ENCODE measurements around the gene SUPT6H. TPM values are rescaled to one million over a fixed set of nuclear protein-coding genes. Genes with fewer than 3 reads are reported as not detected.
A peak's percentile ranks its signal among the peaks of the same experiment; 100 is the strongest.
"Not testable (repeated sequence)": the region's sequence is repeated elsewhere in the genome, so short reads cannot be mapped to it uniquely, and the experiment has no call there.

Gene SUPT6H
- polyA plus RNA-seq, 1 donor = 80.6 TPM

DNA sequence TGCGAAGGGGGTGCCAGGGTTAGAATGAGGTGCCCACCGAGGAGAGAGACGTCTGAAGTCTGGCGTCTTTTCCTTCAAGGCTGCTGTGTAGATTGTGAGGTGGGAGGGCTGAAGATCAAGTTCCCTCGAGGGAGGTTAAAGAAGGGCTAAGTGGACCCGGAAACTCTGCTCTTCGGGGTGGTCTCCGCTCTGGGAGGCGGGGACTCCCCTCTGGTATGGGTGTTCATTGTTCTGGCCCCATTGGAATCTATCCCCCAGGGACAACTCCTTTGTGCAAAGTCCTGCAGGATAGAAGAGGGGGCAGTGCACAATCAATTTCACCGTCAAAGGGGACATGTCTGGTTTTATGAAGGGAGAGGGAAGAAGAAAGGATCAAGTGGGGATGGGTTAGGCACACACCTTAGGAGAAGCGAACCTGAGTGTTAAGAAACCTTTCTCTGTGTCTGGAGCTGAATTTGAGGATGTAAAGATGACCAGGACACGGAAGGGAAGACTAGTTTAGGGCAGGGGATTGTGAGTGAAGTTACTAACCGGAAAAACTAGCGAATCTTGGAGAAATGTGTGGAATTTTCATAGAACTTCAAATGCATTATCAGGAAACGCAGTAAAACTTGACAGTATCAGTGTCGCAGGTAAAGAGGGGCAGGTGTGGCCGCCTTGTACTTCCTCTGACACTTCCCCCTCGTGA is 56.5 kb downstream of the SUPT6H start:
- DNase-seq = peak; percentile 71

DNA sequence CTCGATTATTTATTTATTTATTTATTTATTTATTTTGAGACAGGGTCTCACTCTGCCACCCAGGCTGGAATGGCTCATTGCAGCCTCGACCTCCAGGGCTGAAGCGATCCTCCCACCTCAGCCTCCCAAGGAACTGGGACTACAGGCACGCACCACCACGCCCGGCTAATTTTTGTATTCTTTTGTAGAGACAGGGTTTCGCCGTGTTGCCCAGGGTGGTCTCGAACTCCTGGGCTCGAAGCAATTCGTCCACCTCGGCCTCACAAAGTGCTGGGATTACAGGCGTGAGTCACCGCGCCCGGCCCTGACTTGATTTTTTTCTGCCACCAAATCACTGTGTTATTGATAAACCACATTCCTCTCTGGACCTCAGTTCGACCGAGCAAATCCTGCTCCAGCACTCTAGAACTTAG is 57.0 kb downstream of the SUPT6H start:
- DNase-seq = no peak

DNA sequence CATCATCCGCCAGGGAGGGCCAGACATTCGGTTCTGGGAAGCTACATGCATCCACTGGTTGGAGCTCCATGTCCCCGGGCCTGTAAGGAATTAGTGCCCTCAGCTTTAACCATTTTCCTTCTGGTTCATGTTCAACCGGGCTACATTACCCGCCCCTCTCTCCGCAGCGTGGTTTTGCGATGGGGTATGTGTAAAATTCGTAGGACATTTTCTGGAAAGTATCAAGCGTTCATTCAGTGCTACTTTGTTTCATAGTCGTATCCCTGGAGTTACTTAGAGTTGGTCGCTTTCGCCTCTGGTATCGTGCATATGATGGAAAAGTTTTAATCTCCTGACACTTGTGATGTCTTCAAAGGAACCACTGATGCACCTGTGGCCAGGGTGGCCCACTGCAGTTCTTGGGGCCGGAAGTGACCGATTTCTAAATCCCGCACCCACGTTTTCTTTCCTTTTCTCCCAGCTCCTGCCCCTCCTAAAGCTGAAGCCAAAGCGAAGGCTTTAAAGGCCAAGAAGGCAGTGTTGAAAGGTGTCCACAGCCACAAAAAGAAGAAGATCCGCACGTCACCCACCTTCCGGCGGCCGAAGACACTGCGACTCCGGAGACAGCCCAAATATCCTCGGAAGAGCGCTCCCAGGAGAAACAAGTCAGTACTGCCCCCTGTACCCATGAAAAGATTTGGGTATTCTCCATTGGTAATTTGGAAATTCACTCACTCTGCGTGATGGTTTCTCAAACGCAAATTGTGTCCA is 58.4 kb downstream of the SUPT6H start:
- DNase-seq = no peak

DNA sequence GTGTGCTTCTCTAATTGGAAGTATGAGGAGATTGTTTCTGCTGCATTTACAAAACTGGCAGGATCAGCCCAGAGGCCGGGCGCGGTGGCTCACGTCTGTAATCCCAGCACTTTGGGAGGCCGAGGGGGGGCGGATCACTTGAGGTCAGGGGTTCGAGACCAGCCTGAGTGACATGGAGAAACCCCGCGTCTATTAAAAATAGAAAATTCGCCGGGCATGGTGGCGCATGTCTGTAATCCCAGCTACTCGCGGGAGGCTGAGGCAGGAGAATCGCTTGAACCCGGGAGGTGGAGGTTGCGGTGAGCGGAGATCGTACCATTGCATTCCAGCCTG is 59.0 kb downstream of the SUPT6H start:
- not testable (repeated sequence) for DNase-seq

DNA sequence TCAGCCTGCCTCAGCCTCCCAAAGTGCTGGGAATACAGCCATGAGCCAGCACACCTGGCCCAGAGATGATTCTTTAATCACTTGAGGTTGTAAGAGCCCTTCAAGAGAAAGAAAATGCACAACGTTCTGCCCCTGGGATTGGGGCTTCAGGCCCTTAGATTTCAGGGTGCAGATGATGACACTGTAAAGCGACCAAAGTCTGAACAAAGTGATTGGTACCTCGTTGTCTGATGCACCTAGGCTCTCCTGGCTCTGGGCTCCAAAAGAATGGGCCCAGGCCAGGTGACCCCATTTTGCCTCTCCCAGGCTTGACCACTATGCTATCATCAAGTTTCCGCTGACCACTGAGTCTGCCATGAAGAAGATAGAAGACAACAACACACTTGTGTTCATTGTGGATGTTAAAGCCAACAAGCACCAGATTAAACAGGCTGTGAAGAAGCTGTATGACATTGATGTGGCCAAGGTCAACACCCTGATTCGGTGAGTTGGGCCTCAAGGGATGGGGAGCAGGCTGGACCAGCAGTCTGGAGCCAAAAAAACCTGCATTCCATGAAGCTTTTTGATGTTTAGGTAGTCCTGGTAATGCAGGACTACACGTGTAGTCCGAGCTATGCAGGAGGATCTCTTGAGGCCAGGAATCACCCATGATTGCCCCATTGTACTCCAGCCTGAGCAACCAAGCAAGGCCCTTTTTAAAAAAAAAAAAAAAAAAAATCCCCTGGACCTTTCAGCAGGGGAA is 60.6 kb downstream of the SUPT6H start:
- no peak for DNase-seq

DNA sequence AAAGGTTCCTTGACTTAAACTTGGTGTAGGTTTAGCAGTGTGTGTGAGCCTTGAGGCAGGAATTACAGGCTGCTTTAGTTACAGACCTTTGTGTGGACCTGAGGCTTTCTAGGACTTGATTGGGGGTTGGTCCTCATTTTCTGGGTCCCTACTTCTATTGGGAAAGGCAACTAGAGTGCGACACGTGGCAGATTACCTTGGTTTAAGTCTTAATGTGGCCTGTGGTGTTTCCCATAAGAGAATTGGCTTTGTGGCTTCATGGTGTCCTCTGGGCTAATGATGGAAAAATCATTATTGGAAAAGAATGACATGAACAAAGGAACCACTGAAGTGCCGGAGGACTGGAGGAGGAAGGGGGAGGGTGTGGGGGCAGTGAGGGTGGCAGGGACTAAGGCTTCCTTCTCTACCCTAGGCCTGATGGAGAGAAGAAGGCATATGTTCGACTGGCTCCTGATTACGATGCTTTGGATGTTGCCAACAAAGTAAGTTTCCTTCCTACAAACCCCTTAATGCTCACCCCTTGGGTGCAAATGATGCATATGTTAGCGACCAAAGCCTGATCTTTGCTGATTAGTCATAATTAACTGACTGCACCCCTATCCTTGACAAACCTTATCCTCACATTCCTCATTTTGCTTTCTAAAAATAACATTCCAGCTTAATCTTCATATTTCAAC is 61.3 kb downstream of the SUPT6H start:
- DNase-seq = no peak

DNA sequence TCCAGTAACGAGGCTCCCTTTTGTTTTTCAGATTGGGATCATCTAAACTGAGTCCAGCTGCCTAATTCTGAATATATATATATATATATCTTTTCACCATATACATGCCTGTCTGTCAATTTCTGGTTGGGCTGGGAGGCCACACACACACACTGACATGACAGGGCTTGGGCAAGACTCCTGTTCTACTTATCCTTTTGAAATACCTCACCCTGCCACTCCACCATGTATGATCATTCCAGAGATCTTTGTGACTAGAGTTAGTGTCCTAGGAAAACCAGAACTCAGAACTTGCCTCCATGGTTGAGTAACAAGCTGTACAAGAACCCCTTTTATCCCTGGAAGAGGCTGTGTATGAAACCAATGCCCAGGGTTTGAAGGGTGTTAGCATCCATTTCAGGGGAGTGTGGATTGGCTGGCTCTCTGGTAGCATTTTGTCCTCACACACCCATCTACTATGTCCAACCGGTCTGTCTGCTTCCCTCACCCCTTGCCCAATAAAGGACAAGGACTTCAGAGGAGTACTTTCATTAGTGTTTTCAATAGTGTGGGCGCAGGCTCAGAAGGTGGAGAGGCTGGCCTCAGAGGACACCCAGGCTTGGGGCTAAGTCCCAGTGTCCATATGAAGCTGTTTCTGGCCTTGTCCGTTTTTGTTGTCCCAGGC is 62.0 kb downstream of the SUPT6H start:
- not testable (repeated sequence) for DNase-seq

DNA sequence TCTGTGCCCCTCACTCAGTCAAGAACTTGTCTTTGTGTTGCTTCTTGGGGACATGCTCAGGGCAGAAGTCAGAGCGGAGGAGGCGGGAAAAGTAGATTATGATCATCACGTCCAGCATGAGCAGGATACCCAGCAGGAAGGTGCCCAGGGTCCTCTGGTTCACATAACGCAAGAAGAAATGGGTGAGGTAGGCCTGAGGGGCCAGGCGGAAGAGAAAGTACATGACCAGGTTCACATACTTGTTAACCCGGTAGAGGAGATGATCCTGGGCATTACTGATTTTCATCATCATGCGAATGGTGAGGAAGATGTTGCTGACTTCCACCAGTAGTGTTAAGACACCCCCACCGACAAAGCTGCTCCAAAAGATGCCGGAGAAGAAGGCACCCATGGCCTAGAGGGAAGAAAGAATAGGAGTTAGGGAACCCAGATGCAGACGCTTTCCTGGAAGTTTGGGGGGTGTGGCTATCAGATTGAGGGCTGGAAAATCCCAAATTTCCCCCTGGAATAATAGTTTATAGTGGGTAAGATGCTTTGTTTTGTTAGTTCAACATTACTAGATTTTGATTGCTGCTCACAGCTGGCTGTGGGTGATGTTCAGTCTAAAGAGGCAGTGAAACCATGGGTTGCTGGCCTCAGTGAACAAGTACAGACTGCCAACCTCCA is 62.6 kb downstream of the SUPT6H start:
- DNase-seq = no peak

DNA sequence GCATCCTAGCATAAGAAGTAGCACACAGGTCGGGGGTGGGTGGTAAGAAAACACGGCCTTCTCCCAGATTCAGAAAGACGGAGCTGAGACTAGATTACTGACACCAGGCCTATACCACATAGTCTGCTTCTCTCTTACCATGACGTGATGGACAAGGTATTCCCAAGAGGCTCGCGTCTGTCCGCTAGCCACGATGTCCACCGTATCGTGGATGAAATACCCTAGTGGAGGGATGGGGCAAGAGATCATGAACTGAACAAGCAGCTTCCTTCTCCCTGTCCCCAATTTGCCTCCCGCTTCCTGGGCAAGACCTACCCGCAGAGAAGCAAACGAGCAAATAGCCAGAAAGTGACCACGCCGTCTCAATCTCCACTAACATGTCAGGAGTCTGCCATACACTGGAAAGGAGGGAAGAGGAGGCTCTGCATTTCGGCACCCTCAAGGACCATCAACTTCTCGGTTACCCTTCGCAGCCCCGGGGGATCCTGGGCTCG is 63.2 kb downstream of the SUPT6H start:
- no peak for DNase-seq

DNA sequence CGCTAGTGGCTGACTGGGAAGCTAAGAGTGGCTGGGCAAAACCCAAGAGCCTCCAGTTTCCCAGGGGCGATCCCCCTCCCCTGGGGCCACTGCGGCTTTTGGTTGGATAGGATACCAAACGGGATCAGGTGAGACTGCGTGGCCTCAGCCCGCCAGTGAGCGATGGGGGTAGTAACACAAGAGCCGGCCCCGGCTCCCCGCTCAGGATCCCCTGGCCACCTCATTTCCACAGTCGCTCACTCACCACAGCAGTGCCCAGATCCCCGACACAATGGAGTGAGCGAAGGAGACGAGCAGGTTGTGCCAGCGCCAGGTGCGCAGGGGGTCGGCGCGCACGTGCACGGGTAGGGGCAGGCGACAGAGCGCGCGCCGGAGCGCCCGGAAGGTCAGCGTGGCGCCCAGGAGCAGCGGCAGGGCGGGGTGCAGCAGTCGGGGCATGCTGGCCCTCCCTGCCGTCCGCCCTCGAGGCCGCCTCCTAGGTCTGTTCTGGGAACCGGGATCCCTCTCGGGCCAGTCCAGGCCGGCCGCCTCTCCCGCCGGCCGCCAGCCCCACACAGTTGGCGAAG is 63.7 kb downstream of the SUPT6H start:
- peak; percentile 54 for DNase-seq

DNA sequence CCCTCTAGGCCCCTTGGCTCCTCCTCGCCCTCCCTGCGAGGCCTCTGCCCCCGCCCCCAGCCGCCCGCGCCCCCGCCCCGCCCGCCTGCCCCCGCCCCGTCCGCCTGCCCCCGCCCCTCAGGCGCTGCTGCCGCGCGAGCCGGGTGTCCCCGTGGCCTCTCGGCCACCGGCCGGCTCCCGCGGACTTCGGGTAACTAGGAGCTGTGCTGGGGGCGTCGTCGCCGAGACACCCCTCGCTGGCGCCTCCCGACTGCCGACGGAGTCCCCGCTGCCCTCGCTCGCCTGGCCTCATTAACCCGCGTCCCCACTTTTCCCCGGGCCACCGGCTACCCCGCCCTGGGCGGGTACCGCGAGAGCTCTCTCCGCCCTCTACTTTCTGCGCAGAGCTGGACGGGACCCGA is 64.2 kb downstream of the SUPT6H start, which contains the start of gene TLCD1:
TSS of gene TLCD1 (minus strand) at position 8 of the 401 bp plus-strand sequence. CDS start 136 bp downstream, outside the sequence.
- peak; percentile 57 for DNase-seq

DNA sequence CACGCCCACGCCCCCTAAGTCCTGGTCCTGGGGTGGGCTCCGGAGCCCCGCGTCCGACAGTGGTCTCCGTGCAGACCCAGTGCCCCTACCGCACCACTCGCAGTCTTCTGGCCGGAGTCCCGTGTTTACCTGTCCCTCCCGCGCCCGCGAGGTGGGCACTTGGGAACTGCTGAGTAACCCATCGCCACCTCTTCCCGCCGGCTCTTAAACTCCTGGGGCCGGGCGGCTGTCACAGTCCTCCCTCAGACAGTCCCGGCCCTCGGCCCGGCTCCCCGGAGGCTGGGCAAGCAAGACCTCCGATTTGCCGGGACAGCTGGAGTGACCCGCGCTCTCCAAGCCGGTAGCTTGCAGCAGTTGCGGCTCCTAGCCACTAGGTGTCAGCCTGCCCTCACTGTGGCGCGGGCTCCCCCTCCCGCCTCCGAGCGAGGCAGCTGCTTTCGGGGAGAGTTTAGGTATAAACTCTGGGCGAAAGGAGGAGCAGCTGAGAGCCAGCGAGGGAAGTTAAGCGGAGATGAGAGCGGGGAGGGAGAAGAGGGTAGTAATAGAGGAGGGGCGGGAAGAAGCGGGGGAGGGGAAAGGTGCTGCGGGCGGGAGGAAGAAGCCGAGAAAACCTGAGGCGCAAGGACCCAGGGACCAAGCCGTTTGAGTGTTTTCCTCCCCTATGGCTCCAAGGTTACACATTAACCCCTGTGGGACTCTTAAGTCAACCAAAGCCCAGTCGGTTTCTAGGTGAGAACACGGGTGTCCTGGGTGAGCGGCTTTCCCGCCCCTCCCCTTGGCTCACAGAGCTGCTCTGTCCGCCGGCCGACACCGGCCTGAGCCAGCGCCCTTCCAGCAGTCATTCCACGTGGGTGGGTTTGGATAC is 64.9 kb downstream of the SUPT6H start:
- DNase-seq = peak; percentile 96

DNA sequence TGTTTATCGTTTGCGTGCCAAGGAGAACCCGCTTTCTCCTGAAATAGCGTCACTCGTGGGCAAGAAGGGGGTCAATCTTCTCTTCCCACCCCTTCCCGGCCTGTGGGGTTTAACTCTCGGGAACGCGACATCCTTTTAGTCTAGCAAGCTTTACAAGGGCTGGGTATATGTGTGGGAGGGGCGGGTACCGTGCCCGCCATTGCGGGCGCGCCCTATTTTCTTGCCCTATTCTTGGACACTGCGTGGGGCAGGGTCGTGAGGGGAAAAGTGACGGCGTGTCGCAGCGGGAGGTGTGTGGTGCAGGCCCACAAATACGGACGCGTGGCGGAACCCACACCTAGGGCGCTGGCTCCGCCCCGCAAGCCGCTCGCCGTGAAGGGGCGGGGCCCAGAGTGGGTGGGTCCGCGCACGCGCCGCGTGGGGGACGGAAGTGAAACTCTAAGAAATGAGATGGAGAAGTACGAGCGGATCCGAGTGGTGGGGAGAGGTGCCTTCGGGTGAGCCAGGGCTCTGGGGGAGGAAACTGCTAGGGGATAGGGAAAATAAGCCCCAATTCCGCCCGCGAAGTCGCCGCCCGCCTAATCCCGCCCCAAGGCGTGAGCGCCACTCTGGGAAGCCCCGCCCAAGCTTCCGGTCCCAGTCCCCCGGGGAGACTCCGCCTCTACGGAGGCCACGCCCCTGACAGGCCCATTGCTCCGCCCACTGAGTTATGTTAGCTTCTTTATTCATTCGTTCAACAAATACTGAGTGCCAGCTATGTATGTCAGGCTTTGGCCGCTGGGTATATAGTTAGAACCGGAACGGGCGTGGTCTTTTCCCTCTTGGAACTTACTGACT is 66.6 kb downstream of the SUPT6H start, which contains the start of gene NEK8:
TSS of gene NEK8 (plus strand) at position 425 of the 837 bp plus-strand sequence. CDS start at position 451, 26 bp downstream.
- peak; percentile 94 for DNase-seq

DNA sequence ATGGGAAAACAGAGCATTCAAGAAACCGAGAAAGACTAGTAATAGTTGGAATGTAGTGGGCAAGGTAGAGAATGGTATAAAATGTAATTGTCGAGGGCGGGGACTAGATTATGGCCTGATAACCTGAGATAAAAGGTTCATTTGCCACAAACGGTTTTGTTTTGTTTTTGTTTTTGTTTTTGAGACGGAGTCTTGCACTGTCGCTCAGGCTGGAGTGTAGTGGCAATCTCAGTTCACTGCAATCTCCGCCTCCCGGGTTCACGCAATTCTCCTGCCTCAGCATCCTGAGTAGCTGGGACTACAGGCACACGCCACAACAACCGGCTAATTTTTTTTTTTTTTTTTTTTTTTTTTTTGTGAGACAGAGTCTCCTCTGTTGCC is 67.9 kb downstream of the SUPT6H start:
- DNase-seq = no peak

DNA sequence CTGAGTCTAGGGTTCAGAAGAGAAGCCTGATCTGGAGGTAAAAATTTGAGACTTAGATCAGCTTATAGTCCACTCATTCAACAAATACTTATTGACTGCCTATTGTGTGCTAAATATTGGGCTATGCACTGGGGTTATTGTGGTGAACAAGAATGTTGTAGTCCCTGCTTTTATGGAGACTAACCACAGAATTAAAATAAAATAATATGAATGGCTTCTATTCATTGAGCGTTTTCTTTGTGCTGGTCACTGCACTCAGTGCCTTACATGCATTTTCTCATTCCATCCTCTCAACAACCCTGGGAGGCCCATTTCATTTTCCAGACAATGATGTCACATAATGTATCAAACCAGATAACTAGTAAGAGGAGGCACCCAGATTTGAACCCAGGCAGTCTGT is 71.3 kb downstream of the SUPT6H start:
- DNase-seq = no peak

DNA sequence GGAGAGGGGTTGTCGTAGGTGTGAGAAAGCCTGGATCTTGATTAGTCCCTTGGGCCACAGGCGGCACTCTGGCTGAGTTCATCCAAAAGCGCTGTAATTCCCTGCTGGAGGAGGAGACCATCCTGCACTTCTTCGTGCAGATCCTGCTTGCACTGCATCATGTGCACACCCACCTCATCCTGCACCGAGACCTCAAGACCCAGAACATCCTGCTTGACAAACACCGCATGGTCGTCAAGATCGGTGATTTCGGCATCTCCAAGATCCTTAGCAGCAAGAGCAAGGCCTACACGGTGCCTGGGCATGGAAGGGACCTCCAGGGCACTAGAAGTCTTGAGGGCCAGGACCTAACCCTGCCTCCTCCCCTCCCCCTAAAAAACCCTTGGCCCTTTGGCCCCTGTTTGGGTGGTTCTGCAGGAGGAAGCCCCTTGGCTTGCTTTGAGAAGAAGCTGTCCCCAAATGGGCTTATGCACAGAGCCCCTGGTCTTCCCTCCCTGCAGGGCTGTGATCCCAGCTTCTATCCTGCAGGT is 72.8 kb downstream of the SUPT6H start:
- no peak for DNase-seq

DNA sequence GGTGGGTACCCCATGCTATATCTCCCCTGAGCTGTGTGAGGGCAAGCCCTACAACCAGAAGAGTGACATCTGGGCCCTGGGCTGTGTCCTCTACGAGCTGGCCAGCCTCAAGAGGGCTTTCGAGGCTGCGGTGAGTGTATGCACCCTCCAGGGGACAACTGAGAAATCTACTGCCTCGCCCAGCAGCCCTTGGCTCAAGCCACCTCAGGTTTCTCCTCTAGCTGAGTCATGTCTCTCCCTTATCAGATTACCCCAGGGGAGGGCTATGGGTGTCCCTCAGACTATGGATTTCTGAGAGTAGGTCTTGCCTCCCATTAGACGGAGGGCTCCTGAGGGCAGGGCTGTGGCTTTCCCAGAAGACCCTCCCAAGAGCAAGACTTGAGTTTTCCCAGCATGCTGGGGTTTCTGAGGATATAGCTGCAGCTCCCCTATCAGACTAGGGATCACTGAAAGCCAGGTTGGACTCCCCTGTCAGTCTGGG is 73.3 kb downstream of the SUPT6H start:
- DNase-seq = no peak
